HuH-7.5 (cell line): ENCODE data around the gene ARHGEF39.
"Not testable (repeated sequence)": the region's sequence is repeated elsewhere in the genome, so short reads cannot be mapped to it uniquely, and the experiment has no call there.

ENCODE experiments used
- DNase-seq: peaks from one replicate; pipeline ENCODE4 v3.0.0; 2011; ENCODE audit warnings: low spot score

The ARHGEF39 gene

GRCh38 chr9:35618325-35618727 lies 46.7 kb downstream of the ARHGEF39 start, which contains the start of gene CD72:
Gene CD72 (minus strand): TSS chr9:35618413. CDS start chr9:35618303, 110 bp downstream.
- no peak for DNase-seq

- no peak for DNase-seq
Observed at GRCh38 chr9:35617548-35617947, 47.4 kb downstream of the ARHGEF39 start.

GRCh38 chr9:35616681-35617459 lies 48.1 kb downstream of the ARHGEF39 start:
- no peak for DNase-seq

GRCh38 chr9:35615981-35616680 lies 48.9 kb downstream of the ARHGEF39 start:
- DNase-seq, result no peak

- DNase-seq, result no peak
Observed at GRCh38 chr9:35612843-35613242, 52.2 kb downstream of the ARHGEF39 start.

- DNase-seq, result not testable (repeated sequence)
Observed at GRCh38 chr9:35612066-35612465, 52.9 kb downstream of the ARHGEF39 start.

- DNase-seq, result peak; percentile 76
Observed at GRCh38 chr9:35611230-35611797, 53.7 kb downstream of the ARHGEF39 start.

- DNase-seq, result no peak
Observed at GRCh38 chr9:35609820-35610163, 55.2 kb downstream of the ARHGEF39 start.
